Measurements from ENCODE around the gene NXNL1. TPM values are rescaled to one million over a fixed set of nuclear protein-coding genes. Genes with fewer than 3 reads are reported as not detected.
"Not testable (repeated sequence)": the region's sequence is repeated elsewhere in the genome, so short reads cannot be mapped to it uniquely, and the experiment has no call there.

NXNL1 gene
- total RNA-seq, 2 experiments from 2014 or later = not detected

GRCh38 chr19:17475541-17476115 is 14.9 kb upstream of the NXNL1 start:
- Histone ChIP-seq H3K36me3 (ENCODE audit: insufficient read depth, low read length) (no peaks in the 10 kb centered on the region), H3K4me2 (ENCODE audit: low read length) (no peak overlapping the region), H4K20me1 (ENCODE audit: insufficient read depth, low read length) (no peaks in the 10 kb centered on the region), H2AFZ (ENCODE audit: low read length) (no peak overlapping the region), H3K9me2 (ENCODE audit: insufficient read depth, low read length) (no peaks in the 10 kb centered on the region), H3K9me3 (ENCODE audit: low read length) (no peaks in the 10 kb centered on the region), H3K4me3 (ENCODE audit: low read depth, low read length, poor library complexity, severe bottlenecking) (no peak overlapping the region), H3K27ac (ENCODE audit: low read depth, low read length, poor library complexity, severe bottlenecking) (no peak overlapping the region), H3K4me1 (ENCODE audit: insufficient read depth, low read length, poor library complexity, severe bottlenecking) (peaks cover 7% of the 10 kb centered on the region), H3K79me2 (ENCODE audit: insufficient read depth, low read depth, low read length) (no peaks in the 10 kb centered on the region)
- no peak for DNase-seq (ENCODE audit: low spot score)
- ChIA-PET CTCF (ENCODE audit: unreplicated experiment) (no interaction called here), POLR2A (interaction anchor here (0.7 kb wide), 1 partner anchor 1142 kb away, joined by 6 read pairs; no protein-coding TSS in a partner anchor)
- no peak for TF ChIP-seq EZH2phosphoT487 (IDR thresholded peaks at IDR 0.05; ENCODE audit: borderline replicate concordance, low read depth, low read length)
- no peak for TF ChIP-seq CTCF (conservative IDR thresholded peaks at IDR 0.05; ENCODE audit: low read length)
- no TSS peak for BruUV-seq (replicated peaks)
- intact Hi-C loops (cut with micrococcal nuclease; ENCODE audit: unreplicated experiment) = no loop called here

DNA sequence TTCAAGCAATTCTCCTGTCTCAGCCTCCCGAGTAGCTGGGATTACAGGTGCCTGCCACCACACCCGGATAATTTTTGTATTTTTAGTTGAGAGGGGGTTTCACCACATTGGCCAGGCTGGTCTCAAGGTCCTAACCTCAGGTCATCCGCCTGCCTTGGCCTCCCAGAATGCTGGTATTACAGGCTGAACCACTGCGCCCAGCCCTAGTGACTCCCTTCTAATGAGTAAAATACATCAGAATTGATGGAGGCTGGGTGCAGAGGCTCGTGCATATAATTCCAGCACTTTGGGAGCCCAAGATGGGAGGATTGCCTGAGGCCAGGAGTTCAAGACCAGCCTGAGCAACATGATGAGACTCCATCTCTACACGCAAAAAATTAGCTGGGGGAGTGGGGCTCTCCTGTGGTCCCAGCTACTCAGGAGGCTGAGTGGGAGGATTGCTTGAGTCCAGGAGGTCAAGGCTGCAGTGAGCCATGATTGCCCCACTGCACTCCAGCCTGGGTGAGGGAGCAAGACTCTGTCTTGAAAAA is 14.3 kb upstream of the NXNL1 start:
- H3K27ac ChIP-seq (ENCODE audit: low read depth, low read length, poor library complexity, severe bottlenecking); H3K9me2 ChIP-seq (ENCODE audit: insufficient read depth, low read length); H3K4me1 ChIP-seq (ENCODE audit: insufficient read depth, low read length, poor library complexity, severe bottlenecking); BruUV-seq (replicated peaks); H4K20me1 ChIP-seq (ENCODE audit: insufficient read depth, low read length); H3K79me2 ChIP-seq (ENCODE audit: insufficient read depth, low read depth, low read length); DNase-seq (ENCODE audit: low spot score); H3K9me3 ChIP-seq (ENCODE audit: low read length); H2AFZ ChIP-seq (ENCODE audit: low read length); H3K4me2 ChIP-seq (ENCODE audit: low read length); H3K4me3 ChIP-seq (ENCODE audit: low read depth, low read length, poor library complexity, severe bottlenecking); H3K36me3 ChIP-seq (ENCODE audit: insufficient read depth, low read length); intact Hi-C loops (cut with micrococcal nuclease; ENCODE audit: unreplicated experiment): not testable (repeated sequence)
- ChIA-PET CTCF (ENCODE audit: unreplicated experiment) (interaction anchor here (0.7 kb wide), 1 partner anchor 8 kb away, joined by 3 read pairs; no protein-coding TSS in a partner anchor), POLR2A (interaction anchor here (0.6 to 0.7 kb wide), 2 partner anchors 591 to 716 kb away, joined by 5 to 6 read pairs; no protein-coding TSS in a partner anchor)

GRCh38 chr19:17473041-17473440 is 12.3 kb upstream of the NXNL1 start:
- H3K9me3 ChIP-seq (ENCODE audit: low read length) = no peaks in the 10 kb centered on the region
- no peaks in the 10 kb centered on the region for H3K9me2 ChIP-seq (ENCODE audit: insufficient read depth, low read length)
- no peaks in the 10 kb centered on the region for H3K36me3 ChIP-seq (ENCODE audit: insufficient read depth, low read length)
- no peak overlapping the region for H2AFZ ChIP-seq (ENCODE audit: low read length)
- BruUV-seq (replicated peaks) = no TSS peak
- no peak overlapping the region for H3K4me3 ChIP-seq (ENCODE audit: low read depth, low read length, poor library complexity, severe bottlenecking)
- TF ChIP-seq EZH2phosphoT487 (IDR thresholded peaks at IDR 0.05; ENCODE audit: borderline replicate concordance, low read depth, low read length) (no peak), CTCF (conservative IDR thresholded peaks at IDR 0.05; ENCODE audit: low read length) (no peak)
- no peak overlapping the region for H3K4me2 ChIP-seq (ENCODE audit: low read length)
- H3K27ac ChIP-seq (ENCODE audit: low read depth, low read length, poor library complexity, severe bottlenecking) = no peak overlapping the region
- no peaks in the 10 kb centered on the region for H3K79me2 ChIP-seq (ENCODE audit: insufficient read depth, low read depth, low read length)
- H4K20me1 ChIP-seq (ENCODE audit: insufficient read depth, low read length) = no peaks in the 10 kb centered on the region
- no peak for DNase-seq (ENCODE audit: low spot score)
- intact Hi-C loops (cut with micrococcal nuclease; ENCODE audit: unreplicated experiment) = no loop called here
- H3K4me1 ChIP-seq (ENCODE audit: insufficient read depth, low read length, poor library complexity, severe bottlenecking) = peaks cover 20% of the 10 kb centered on the region
- POLR2A ChIA-PET = no interaction called here
- CTCF ChIA-PET (ENCODE audit: unreplicated experiment) = no interaction called here

Measured in OCI-LY7 (cell line).